ENCODE results near the gene IGFL4. TPM values are rescaled to one million over a fixed set of nuclear protein-coding genes. Genes with fewer than 3 reads are reported as not detected.

Gene IGFL4
- total and polyA plus RNA-seq, 2 of the 13 experiments (the other 11 are each of a cell fraction or from before 2014, with no cell fraction given), result 1.2 to 1.4 TPM

- no peak for TF ChIP-seq MLXIP (CRISPR knock-in tag; IDR thresholded peaks at IDR 0.05; ENCODE audit: borderline replicate concordance)
- no peak for TF ChIP-seq ZNF256 (CRISPR knock-in tag; conservative IDR thresholded peaks at IDR 0.05)
- TF ChIP-seq PRMT3 (CRISPR knock-in tag; IDR thresholded peaks at IDR 0.05; ENCODE audit: borderline replicate concordance, low read depth), result no peak
- TF ChIP-seq EED (CRISPR knock-in tag; IDR thresholded peaks at IDR 0.05), result no peak
- TF ChIP-seq FOXK1 (CRISPR knock-in tag; IDR thresholded peaks at IDR 0.05; ENCODE audit: borderline replicate concordance, low read depth), result 0 out of 2 replicates have a peak, but pooled peaks have one; percentile 41
- TF ChIP-seq IRF1 (CRISPR knock-in tag; IDR thresholded peaks at IDR 0.05; ENCODE audit: low read depth), result no peak
- TF ChIP-seq ARNTL (CRISPR knock-in tag; IDR thresholded peaks at IDR 0.05), result peak; percentile 65; the same call in 1 of the 2 replicates
- no peak; the same call in 1 of the 2 replicates for TF ChIP-seq MXD1 (CRISPR knock-in tag; IDR thresholded peaks at IDR 0.05)
- no peak for TF ChIP-seq FLYWCH1 (CRISPR knock-in tag; IDR thresholded peaks at IDR 0.05)
- TF ChIP-seq SIN3B (IDR thresholded peaks at IDR 0.05; ENCODE audit: low read length), result no peak
- TF ChIP-seq ZNF530 (CRISPR knock-in tag; IDR thresholded peaks at IDR 0.05; ENCODE audit: low read depth), result no peak
- TF ChIP-seq ATF7 (IDR thresholded peaks at IDR 0.05), result no peak
- TF ChIP-seq ATF7 (CRISPR knock-in tag; IDR thresholded peaks at IDR 0.05), result no peak
- TF ChIP-seq ZBTB34 (CRISPR knock-in tag; IDR thresholded peaks at IDR 0.05), result no peak
- TF ChIP-seq ZFAT (CRISPR knock-in tag; conservative IDR thresholded peaks at IDR 0.05), result no peak
- no peak for TF ChIP-seq ZBTB42 (CRISPR knock-in tag; IDR thresholded peaks at IDR 0.05)
- TF ChIP-seq ADNP (CRISPR knock-in tag; IDR thresholded peaks at IDR 0.05), result no peak
- no peak for TF ChIP-seq ZNF281 (CRISPR knock-in tag; IDR thresholded peaks at IDR 0.05; ENCODE audit: borderline replicate concordance)
- no peak for TF ChIP-seq TRIM24 (CRISPR knock-in tag; IDR thresholded peaks at IDR 0.05)
- no peak; the same call in 1 of the 2 replicates for TF ChIP-seq ESRRA (CRISPR knock-in tag; IDR thresholded peaks at IDR 0.05; ENCODE audit: low read depth)
- no peak for TF ChIP-seq RAD51 (IDR thresholded peaks at IDR 0.05; ENCODE audit: borderline replicate concordance)
- no peak for TF ChIP-seq ZNF768 (CRISPR knock-in tag; IDR thresholded peaks at IDR 0.05)
- TF ChIP-seq MIER3 (CRISPR knock-in tag; IDR thresholded peaks at IDR 0.05; ENCODE audit: borderline replicate concordance), result no peak
These were observed 45.6 kb downstream of the IGFL4 start, which contains the start of gene CCDC61 (continued) for GRCh38 chr19:45994998-45995714.
